CD4-positive, alpha-beta T cell (primary cell): Measurements from ENCODE around the gene DDT. TPM values are rescaled to one million over a fixed set of nuclear protein-coding genes. Genes with fewer than 3 reads are reported as not detected.
"Not testable (repeated sequence)": the region's sequence is repeated elsewhere in the genome, so short reads cannot be mapped to it uniquely, and the experiment has no call there.

ENCODE experiments used
- ATAC-seq: fragments of 200-7000 bp; cut with Tn5 transposase; one replicate; pipeline ENCODE4 v1.10.0; 2022; ENCODE audit warnings: mild to moderate bottlenecking; ENCODE audit not compliant: poor library complexity
- CTCF ChIA-PET: fragments of 350-600 bp; sonication (Branson Sonifier 250); formaldehyde crosslinking; loops from one replicate; lab custom pipeline; 2021; ENCODE audit warnings: antibody characterized with exemption, inconsistent platforms; lab: Charles Lee
- POLR2A ChIA-PET: fragments of 350-600 bp; sonication (Branson Sonifier 250); formaldehyde crosslinking; loops from one replicate; lab custom pipeline; 2021; ENCODE audit warnings: antibody characterized with exemption, inconsistent platforms; lab: Charles Lee
- DNase-seq, 14 experiments: peaks; one replicate each; pipeline ENCODE4 v3.0.0-alpha.2; 2013 to 2020; ENCODE audit warnings: mixed read lengths in 2 of 14
- H3K27ac ChIP-seq, 2 donors: one replicate each; pipeline versions ENCODE4 v1.5.1 to v1.7.0; 2013; ENCODE audit warnings: low read length in 2 of 2, low read depth in 1 of 2, mild to moderate bottlenecking in 1 of 2
- H3K27me3 ChIP-seq, 2 experiments: 1 replicate in 1 of 2; 2 replicates in 1 of 2; pipeline versions ENCODE4 v1.6.1 to v1.7.0; 2013; ENCODE audit warnings: low read length in 2 of 2, control low read depth in 1 of 2, mild to moderate bottlenecking in 1 of 2, moderate library complexity in 1 of 2; ENCODE audit not compliant: insufficient read depth in 2 of 2, control insufficient read depth in 1 of 2
- H3K36me3 ChIP-seq: one replicate; pipeline ENCODE4 v1.6.1; 2013; ENCODE audit warnings: low read length, control low read depth; ENCODE audit not compliant: insufficient read depth
- H3K4me1 ChIP-seq: one replicate; pipeline ENCODE4 v1.6.1; 2013; ENCODE audit warnings: low read length, control low read depth; ENCODE audit not compliant: insufficient read depth
- H3K4me3 ChIP-seq: one replicate; pipeline ENCODE4 v1.5.1; 2013; ENCODE audit warnings: mild to moderate bottlenecking, low read length, moderate library complexity
- H3K9me3 ChIP-seq, 2 experiments: 1 replicate in 1 of 2; 2 replicates in 1 of 2; pipeline versions ENCODE4 v1.6.1 to v1.7.0; 2013; ENCODE audit warnings: low read length in 2 of 2, mild to moderate bottlenecking in 2 of 2, control low read depth in 1 of 2, moderate library complexity in 1 of 2; ENCODE audit not compliant: control insufficient read depth in 1 of 2, insufficient read depth in 1 of 2
- H3K27ac Mint-ChIP-seq: one replicate; pipeline ENCODE4 v1.8.0; 2020; ENCODE audit warnings: mixed read lengths
- H3K27me3 Mint-ChIP-seq: one replicate; pipeline ENCODE4 v1.8.0; 2021; ENCODE audit warnings: mixed read lengths
- H3K36me3 Mint-ChIP-seq: one replicate; pipeline ENCODE4 v1.8.0; 2021; ENCODE audit warnings: low read depth, mixed read lengths
- H3K4me1 Mint-ChIP-seq: one replicate; pipeline ENCODE4 v1.8.0; 2021; ENCODE audit warnings: low read depth, mixed read lengths
- H3K4me3 Mint-ChIP-seq: one replicate; pipeline ENCODE4 v1.8.0; 2020; ENCODE audit warnings: mild to moderate bottlenecking, mixed read lengths
- H3K9me3 Mint-ChIP-seq: one replicate; pipeline ENCODE4 v1.8.0; 2020; ENCODE audit warnings: mixed read lengths
- intact Hi-C, 2 experiments: fragments of 100-400 bp; cut with DNase I in 1 of 2; cut with micrococcal nuclease in 1 of 2; formaldehyde crosslinking; loops; one replicate each; pipeline versions ENCODE4 v1.15.1 to v1.9.0; 2023 to 2025; cut with DNase I, micrococcal nuclease
- total RNA-seq, 174 experiments: library from RNA in 2 of 174; stranded (reverse) in 2 of 174; gene quantifications; one replicate each; pipeline ENCODE4 v1.2.3 and lab custom pipeline; 2021 to 2026
- TF ChIP-seq, protein P1 (sequence below): fragments of 200-600 bp; IDR thresholded peaks from one replicate; pipeline ENCODE4 v1.8.0; 2022; ENCODE audit warnings: antibody characterized with exemption, mild to moderate bottlenecking

The DDT gene
- total RNA-seq, 2 experiments from 2014 or later: 82.3 to 84.3 TPM

DNA sequence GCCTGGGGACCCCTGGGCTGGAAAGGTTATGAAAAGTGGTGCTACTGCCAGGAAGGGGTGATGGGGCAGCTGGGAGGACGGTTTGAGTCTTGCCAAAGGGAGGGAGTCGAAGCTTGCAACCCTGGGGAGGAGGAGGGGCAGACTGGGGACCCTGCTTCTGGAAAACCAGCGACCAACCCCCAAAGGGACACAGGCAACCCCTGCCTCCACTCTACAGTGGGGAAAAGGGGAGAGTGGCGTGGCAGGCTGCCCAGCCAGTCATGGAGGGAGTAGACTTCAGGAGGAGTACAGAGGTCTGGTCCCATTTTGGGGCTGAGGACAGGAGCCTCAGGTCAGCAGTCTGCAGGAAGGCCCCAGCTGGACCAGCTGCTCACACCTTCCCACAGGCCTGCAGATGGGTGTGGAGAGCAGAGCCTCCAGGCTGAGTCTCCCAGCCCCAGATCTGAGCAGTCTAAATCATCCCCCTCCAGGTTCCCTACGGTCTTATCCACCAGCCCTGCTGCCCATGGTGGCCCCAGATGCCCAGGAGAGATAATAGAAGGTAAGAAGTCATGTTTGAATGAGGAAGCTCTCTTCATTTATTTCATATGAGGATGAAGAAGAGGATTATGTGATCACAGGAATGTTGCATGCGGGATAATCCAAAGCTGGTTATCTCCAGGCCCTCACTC is 3.3 kb downstream of the DDT start:
- Histone ChIP-seq H3K9me3 (no peaks in the 10 kb centered on the region), H3K4me1 (peaks cover 19% of the 10 kb centered on the region), H3K27me3 (no peaks in the 10 kb centered on the region), H3K36me3 (peaks cover 22% of the 10 kb centered on the region), H3K4me3 (no peak overlapping the region), H3K27ac (no peak overlapping the region)
- H3K4me3 Mint-ChIP-seq: peak overlapping the region; percentile 73
- CTCF ChIA-PET: no interaction called here
- DNase-seq: peak in 1 of 14 experiments; percentile 16
- peaks cover 15% of the 10 kb centered on the region for H3K4me1 Mint-ChIP-seq
- H3K27me3 Mint-ChIP-seq: no peaks in the 10 kb centered on the region
- ATAC-seq: no peak
- intact Hi-C loops: loop anchor here (5.0 to 10.0 kb wide), 2 partner anchors 44 to 46 kb away; no protein-coding TSS in a partner anchor
- POLR2A ChIA-PET: no interaction called here
- TF ChIP-seq, protein P1, sequence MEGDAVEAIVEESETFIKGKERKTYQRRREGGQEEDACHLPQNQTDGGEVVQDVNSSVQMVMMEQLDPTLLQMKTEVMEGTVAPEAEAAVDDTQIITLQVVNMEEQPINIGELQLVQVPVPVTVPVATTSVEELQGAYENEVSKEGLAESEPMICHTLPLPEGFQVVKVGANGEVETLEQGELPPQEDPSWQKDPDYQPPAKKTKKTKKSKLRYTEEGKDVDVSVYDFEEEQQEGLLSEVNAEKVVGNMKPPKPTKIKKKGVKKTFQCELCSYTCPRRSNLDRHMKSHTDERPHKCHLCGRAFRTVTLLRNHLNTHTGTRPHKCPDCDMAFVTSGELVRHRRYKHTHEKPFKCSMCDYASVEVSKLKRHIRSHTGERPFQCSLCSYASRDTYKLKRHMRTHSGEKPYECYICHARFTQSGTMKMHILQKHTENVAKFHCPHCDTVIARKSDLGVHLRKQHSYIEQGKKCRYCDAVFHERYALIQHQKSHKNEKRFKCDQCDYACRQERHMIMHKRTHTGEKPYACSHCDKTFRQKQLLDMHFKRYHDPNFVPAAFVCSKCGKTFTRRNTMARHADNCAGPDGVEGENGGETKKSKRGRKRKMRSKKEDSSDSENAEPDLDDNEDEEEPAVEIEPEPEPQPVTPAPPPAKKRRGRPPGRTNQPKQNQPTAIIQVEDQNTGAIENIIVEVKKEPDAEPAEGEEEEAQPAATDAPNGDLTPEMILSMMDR: no peak
- H3K9me3 Mint-ChIP-seq: no peaks in the 10 kb centered on the region
- peaks cover 30% of the 10 kb centered on the region for H3K36me3 Mint-ChIP-seq
- H3K27ac Mint-ChIP-seq: peak overlapping the region; percentile 0

DNA sequence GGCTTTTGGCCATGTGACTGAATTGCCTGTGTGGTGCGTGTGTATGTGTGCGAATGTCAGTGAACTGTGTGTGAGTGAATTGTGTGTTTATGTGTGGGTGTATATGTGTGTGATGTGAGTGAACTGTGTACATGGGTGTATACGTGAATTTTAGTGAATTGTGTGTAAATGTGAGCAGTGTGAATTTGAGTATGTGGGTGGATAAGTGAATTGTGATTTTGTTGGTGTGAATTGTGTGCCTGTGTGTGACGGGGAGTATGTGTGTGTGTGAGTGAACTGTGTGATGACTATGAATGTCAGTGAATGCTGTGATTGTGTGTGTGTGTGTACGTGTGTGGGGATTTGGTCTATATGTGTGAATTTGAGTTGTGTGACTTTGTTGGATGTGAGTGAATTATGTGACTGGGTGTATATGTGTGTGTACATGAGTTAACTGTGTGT is 4.0 kb downstream of the DDT start:
- H3K9me3 Mint-ChIP-seq: no peaks in the 10 kb centered on the region
- Histone ChIP-seq H3K4me1 (peaks cover 19% of the 10 kb centered on the region), H3K27ac (no peak overlapping the region), H3K9me3 (no peaks in the 10 kb centered on the region), H3K36me3 (peaks cover 22% of the 10 kb centered on the region), H3K4me3 (no peak overlapping the region), H3K27me3 (no peaks in the 10 kb centered on the region)
- intact Hi-C loops: loop anchor here (5.0 to 10.0 kb wide), 2 partner anchors 43 to 45 kb away; no protein-coding TSS in a partner anchor
- peaks cover 15% of the 10 kb centered on the region for H3K4me1 Mint-ChIP-seq
- DNase-seq (no peak), ATAC-seq (no peak)
- TF ChIP-seq, protein P1: no peak
- H3K27me3 Mint-ChIP-seq: no peaks in the 10 kb centered on the region
- ChIA-PET CTCF (no interaction called here), POLR2A (no interaction called here)
- H3K4me3 Mint-ChIP-seq: peak overlapping the region; percentile 73
- H3K27ac Mint-ChIP-seq: peak overlapping the region; percentile 0
- peaks cover 30% of the 10 kb centered on the region for H3K36me3 Mint-ChIP-seq

DNA sequence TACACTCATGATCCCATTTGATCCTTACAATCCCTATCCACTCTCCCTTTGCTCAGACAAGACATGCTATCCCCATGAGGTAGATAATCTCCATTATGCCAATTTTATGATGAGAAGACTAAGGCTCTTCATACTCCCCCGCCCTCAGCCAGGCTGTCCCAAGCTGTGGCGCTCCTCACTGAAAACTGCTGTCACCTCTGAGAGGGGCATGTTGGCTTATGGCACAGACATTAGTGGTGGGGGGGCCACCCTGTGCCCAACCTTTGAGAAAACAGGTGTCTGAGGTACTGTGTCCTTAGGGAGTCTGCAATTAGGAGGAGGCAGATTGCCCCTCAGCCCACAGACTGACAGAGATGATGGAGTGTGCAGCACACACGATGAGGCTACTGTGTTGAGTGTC is 5.2 kb downstream of the DDT start:
- H3K4me1 ChIP-seq: peaks cover 19% of the 10 kb centered on the region
- no peak for ATAC-seq
- no peaks in the 10 kb centered on the region for H3K27me3 ChIP-seq
- no peaks in the 10 kb centered on the region for H3K9me3 Mint-ChIP-seq
- ChIA-PET POLR2A (no interaction called here), CTCF (no interaction called here)
- TF ChIP-seq, protein P1: no peak
- peaks cover 30% of the 10 kb centered on the region for H3K36me3 Mint-ChIP-seq
- peaks cover 15% of the 10 kb centered on the region for H3K4me1 Mint-ChIP-seq
- H3K36me3 ChIP-seq: peaks cover 22% of the 10 kb centered on the region
- no peak overlapping the region for H3K27ac ChIP-seq
- intact Hi-C loops: no loop called here
- no peaks in the 10 kb centered on the region for H3K27me3 Mint-ChIP-seq
- no peaks in the 10 kb centered on the region for H3K9me3 ChIP-seq
- peak overlapping the region; percentile 56 for H3K4me3 Mint-ChIP-seq
- no peak for DNase-seq
- H3K4me3 ChIP-seq: no peak overlapping the region
- no peak overlapping the region for H3K27ac Mint-ChIP-seq

DNA sequence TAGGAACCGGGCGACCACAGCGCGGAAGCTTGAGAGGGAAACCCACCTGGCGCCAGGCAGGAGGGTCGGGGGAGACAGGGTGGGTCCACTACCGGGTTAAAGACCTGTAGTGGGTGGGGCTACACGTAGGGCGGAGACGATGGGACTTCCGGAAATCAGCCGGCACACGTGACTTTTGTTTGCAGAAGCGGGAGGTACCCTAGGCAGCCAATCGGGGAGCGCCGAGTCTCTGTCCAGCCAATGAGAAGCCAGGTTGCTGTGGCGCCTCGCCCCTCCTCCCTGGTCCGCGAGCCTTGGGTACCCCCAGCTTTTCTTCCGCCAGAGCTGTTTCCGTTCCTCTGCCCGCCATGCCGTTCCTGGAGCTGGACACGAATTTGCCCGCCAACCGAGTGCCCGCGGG is 7.7 kb downstream of the DDT start, which contains the start of gene DDTL:
Gene DDTL (plus strand): TSS at position 321 of the 400 bp plus-strand sequence. CDS start 27 bp downstream, at position 348.
- H3K4me3 ChIP-seq, H3K9me3 Mint-ChIP-seq, CTCF ChIA-PET: not testable (repeated sequence)

DNA sequence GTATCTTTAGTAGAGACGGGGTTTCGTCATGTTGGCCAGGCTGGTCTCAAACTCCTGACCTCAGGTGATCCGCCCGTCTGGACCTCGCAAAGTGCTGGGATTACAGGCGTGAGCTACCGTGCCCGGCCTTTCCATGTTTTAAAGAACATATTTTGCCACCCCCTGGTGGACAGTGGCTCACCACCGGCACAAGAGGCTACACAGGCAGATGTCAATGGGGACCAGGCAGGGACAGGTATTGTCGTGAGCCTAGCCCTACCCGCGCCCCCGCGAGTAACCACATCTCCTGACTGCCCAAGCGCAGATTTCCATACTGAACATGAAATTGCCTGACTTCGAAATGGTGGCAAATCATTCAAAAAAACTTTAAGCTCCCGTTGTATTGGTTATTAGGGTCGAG is 8.1 kb downstream of the DDT start:
- H3K9me3 Mint-ChIP-seq, H3K4me3 Mint-ChIP-seq, H3K27me3 ChIP-seq, H3K27ac Mint-ChIP-seq, POLR2A ChIA-PET, H3K4me3 ChIP-seq, H3K9me3 ChIP-seq, intact Hi-C loops, CTCF ChIA-PET, H3K27ac ChIP-seq, H3K27me3 Mint-ChIP-seq, DNase-seq: not testable (repeated sequence)
- ATAC-seq: peak; percentile 24
- H3K4me1 ChIP-seq: peaks cover 15% of the 10 kb centered on the region
- Mint-ChIP-seq H3K36me3 (peaks cover 20% of the 10 kb centered on the region), H3K4me1 (peaks cover 11% of the 10 kb centered on the region)
- peaks cover 14% of the 10 kb centered on the region for H3K36me3 ChIP-seq

More for the DNA sequence above, 7.7 kb downstream of the DDT start, which contains the start of gene DDTL:
- peak; percentile 96 for ATAC-seq
- H3K4me3 Mint-ChIP-seq, H3K27me3 ChIP-seq, POLR2A ChIA-PET, DNase-seq, H3K27ac Mint-ChIP-seq, H3K27me3 Mint-ChIP-seq, H3K9me3 ChIP-seq, intact Hi-C loops, H3K27ac ChIP-seq: not testable (repeated sequence)
- H3K36me3 ChIP-seq: peaks cover 18% of the 10 kb centered on the region
- peaks cover 25% of the 10 kb centered on the region for H3K36me3 Mint-ChIP-seq
- peaks cover 11% of the 10 kb centered on the region for H3K4me1 Mint-ChIP-seq
- peaks cover 19% of the 10 kb centered on the region for H3K4me1 ChIP-seq
